Measurements from ENCODE around the gene PCDH9.

The PCDH9 gene

GRCh38 chr13:67216864-67217263 lies 13.3 kb downstream of the PCDH9 start:
- H3K4me1 Mint-ChIP-seq (ENCODE audit: low read depth), result no peaks in the 10 kb centered on the region
- H3K27me3 Mint-ChIP-seq, result no peaks in the 10 kb centered on the region
- intact Hi-C loops (cut with micrococcal nuclease), result no loop called here
- H3K27ac Mint-ChIP-seq, result no peak overlapping the region
- no peak overlapping the region for H3K4me3 Mint-ChIP-seq
- H3K36me3 Mint-ChIP-seq (ENCODE audit: low read depth), result no peaks in the 10 kb centered on the region
- no peaks in the 10 kb centered on the region for H3K9me3 Mint-ChIP-seq

- Mint-ChIP-seq H3K27me3 (no peaks in the 10 kb centered on the region), H3K9me3 (no peaks in the 10 kb centered on the region), H3K4me3 (no peak overlapping the region), H3K4me1 (ENCODE audit: low read depth) (no peaks in the 10 kb centered on the region), H3K27ac (no peak overlapping the region), H3K36me3 (ENCODE audit: low read depth) (no peaks in the 10 kb centered on the region)
- intact Hi-C loops (cut with micrococcal nuclease), result no loop called here
Observed at GRCh38 chr13:67210208-67210607, 19.9 kb downstream of the PCDH9 start.

GRCh38 chr13:67208552-67208951 lies 21.6 kb downstream of the PCDH9 start:
- intact Hi-C loops (cut with micrococcal nuclease), result no loop called here
- no peaks in the 10 kb centered on the region for H3K36me3 Mint-ChIP-seq (ENCODE audit: low read depth)
- no peak overlapping the region for H3K27ac Mint-ChIP-seq
- no peaks in the 10 kb centered on the region for H3K9me3 Mint-ChIP-seq
- no peak overlapping the region for H3K4me3 Mint-ChIP-seq
- H3K4me1 Mint-ChIP-seq (ENCODE audit: low read depth), result no peaks in the 10 kb centered on the region
- no peaks in the 10 kb centered on the region for H3K27me3 Mint-ChIP-seq

- Mint-ChIP-seq H3K9me3 (no peaks in the 10 kb centered on the region), H3K4me1 (ENCODE audit: low read depth) (no peaks in the 10 kb centered on the region)
Observed at GRCh38 chr13:67204764-67205163, 25.4 kb downstream of the PCDH9 start.

GRCh38 chr13:67200605-67201004 lies 29.5 kb downstream of the PCDH9 start:
- no peaks in the 10 kb centered on the region for H3K9me3 Mint-ChIP-seq
- no peaks in the 10 kb centered on the region for H3K27me3 Mint-ChIP-seq
- intact Hi-C loops (cut with micrococcal nuclease), result no loop called here
- no peak overlapping the region for H3K4me3 Mint-ChIP-seq
- no peaks in the 10 kb centered on the region for H3K36me3 Mint-ChIP-seq (ENCODE audit: low read depth)
- H3K4me1 Mint-ChIP-seq (ENCODE audit: low read depth), result no peaks in the 10 kb centered on the region
- H3K27ac Mint-ChIP-seq, result no peak overlapping the region

More at GRCh38 chr13:67204764-67205163, 25.4 kb downstream of the PCDH9 start:
- Mint-ChIP-seq H3K27ac (no peak overlapping the region), H3K4me3 (no peak overlapping the region), H3K36me3 (ENCODE audit: low read depth) (no peaks in the 10 kb centered on the region), H3K27me3 (no peaks in the 10 kb centered on the region)
- intact Hi-C loops (cut with micrococcal nuclease), result no loop called here

- no peaks in the 10 kb centered on the region for H3K9me3 Mint-ChIP-seq
- intact Hi-C loops (cut with micrococcal nuclease), result no loop called here
- no peaks in the 10 kb centered on the region for H3K27me3 Mint-ChIP-seq
- H3K4me3 Mint-ChIP-seq, result no peak overlapping the region
- H3K36me3 Mint-ChIP-seq (ENCODE audit: low read depth), result no peaks in the 10 kb centered on the region
- no peak overlapping the region for H3K27ac Mint-ChIP-seq
- no peaks in the 10 kb centered on the region for H3K4me1 Mint-ChIP-seq (ENCODE audit: low read depth)
Observed at GRCh38 chr13:67200183-67200582, 30.0 kb downstream of the PCDH9 start.

- Mint-ChIP-seq H3K27me3 (no peaks in the 10 kb centered on the region), H3K9me3 (no peaks in the 10 kb centered on the region), H3K4me1 (ENCODE audit: low read depth) (no peaks in the 10 kb centered on the region), H3K27ac (no peak overlapping the region), H3K4me3 (no peak overlapping the region), H3K36me3 (ENCODE audit: low read depth) (no peaks in the 10 kb centered on the region)
- intact Hi-C loops (cut with micrococcal nuclease), result no loop called here
Observed at GRCh38 chr13:67197704-67198103, 32.4 kb downstream of the PCDH9 start.

- Mint-ChIP-seq H3K9me3 (no peaks in the 10 kb centered on the region), H3K27ac (no peak overlapping the region), H3K4me3 (no peak overlapping the region), H3K4me1 (ENCODE audit: low read depth) (no peaks in the 10 kb centered on the region), H3K27me3 (no peaks in the 10 kb centered on the region), H3K36me3 (ENCODE audit: low read depth) (no peaks in the 10 kb centered on the region)
- intact Hi-C loops (cut with micrococcal nuclease), result no loop called here
Observed at GRCh38 chr13:67193979-67194378, 36.2 kb downstream of the PCDH9 start.

- no peaks in the 10 kb centered on the region for H3K4me1 Mint-ChIP-seq (ENCODE audit: low read depth)
- intact Hi-C loops (cut with micrococcal nuclease), result no loop called here
- no peaks in the 10 kb centered on the region for H3K9me3 Mint-ChIP-seq
- H3K4me3 Mint-ChIP-seq, result no peak overlapping the region
- no peaks in the 10 kb centered on the region for H3K27me3 Mint-ChIP-seq
- H3K36me3 Mint-ChIP-seq (ENCODE audit: low read depth), result no peaks in the 10 kb centered on the region
- no peak overlapping the region for H3K27ac Mint-ChIP-seq
Observed at GRCh38 chr13:67192751-67193150, 37.4 kb downstream of the PCDH9 start.

- Mint-ChIP-seq H3K27ac (no peak overlapping the region), H3K4me3 (no peak overlapping the region), H3K9me3 (no peaks in the 10 kb centered on the region), H3K4me1 (ENCODE audit: low read depth) (no peaks in the 10 kb centered on the region), H3K36me3 (ENCODE audit: low read depth) (no peaks in the 10 kb centered on the region), H3K27me3 (no peaks in the 10 kb centered on the region)
- intact Hi-C loops (cut with micrococcal nuclease), result no loop called here
Observed at GRCh38 chr13:67186995-67187569, 43.1 kb downstream of the PCDH9 start.

- H3K27me3 Mint-ChIP-seq, result no peaks in the 10 kb centered on the region
- no peaks in the 10 kb centered on the region for H3K4me1 Mint-ChIP-seq (ENCODE audit: low read depth)
- no peak overlapping the region for H3K27ac Mint-ChIP-seq
- H3K4me3 Mint-ChIP-seq, result no peak overlapping the region
- intact Hi-C loops (cut with micrococcal nuclease), result no loop called here
- H3K9me3 Mint-ChIP-seq, result no peaks in the 10 kb centered on the region
- H3K36me3 Mint-ChIP-seq (ENCODE audit: low read depth), result no peaks in the 10 kb centered on the region
Observed at GRCh38 chr13:67184247-67184646, 45.9 kb downstream of the PCDH9 start.

GRCh38 chr13:67183151-67183550 lies 47.0 kb downstream of the PCDH9 start:
- H3K27me3 Mint-ChIP-seq, result no peaks in the 10 kb centered on the region
- no peaks in the 10 kb centered on the region for H3K36me3 Mint-ChIP-seq (ENCODE audit: low read depth)
- H3K4me1 Mint-ChIP-seq (ENCODE audit: low read depth), result no peaks in the 10 kb centered on the region
- H3K9me3 Mint-ChIP-seq, result no peaks in the 10 kb centered on the region
- no peak overlapping the region for H3K4me3 Mint-ChIP-seq
- intact Hi-C loops (cut with micrococcal nuclease), result no loop called here
- no peak overlapping the region for H3K27ac Mint-ChIP-seq

- Mint-ChIP-seq H3K27ac (no peak overlapping the region), H3K27me3 (no peaks in the 10 kb centered on the region), H3K4me1 (ENCODE audit: low read depth) (no peaks in the 10 kb centered on the region), H3K9me3 (no peaks in the 10 kb centered on the region), H3K4me3 (no peak overlapping the region), H3K36me3 (ENCODE audit: low read depth) (no peaks in the 10 kb centered on the region)
- intact Hi-C loops (cut with micrococcal nuclease), result no loop called here
Observed at GRCh38 chr13:67175836-67176459, 54.2 kb downstream of the PCDH9 start.

- intact Hi-C loops (cut with micrococcal nuclease), result no loop called here
- Mint-ChIP-seq H3K27ac (no peak overlapping the region), H3K36me3 (ENCODE audit: low read depth) (no peaks in the 10 kb centered on the region)
Observed at GRCh38 chr13:67168384-67168783, 61.8 kb downstream of the PCDH9 start.

GRCh38 chr13:67167420-67167819 lies 62.7 kb downstream of the PCDH9 start:
- Mint-ChIP-seq H3K27ac (no peak overlapping the region), H3K4me1 (ENCODE audit: low read depth) (no peaks in the 10 kb centered on the region), H3K9me3 (no peaks in the 10 kb centered on the region), H3K4me3 (no peak overlapping the region), H3K36me3 (ENCODE audit: low read depth) (no peaks in the 10 kb centered on the region), H3K27me3 (no peaks in the 10 kb centered on the region)
- intact Hi-C loops (cut with micrococcal nuclease), result no loop called here

More at GRCh38 chr13:67168384-67168783, 61.8 kb downstream of the PCDH9 start:
- no peaks in the 10 kb centered on the region for H3K4me1 Mint-ChIP-seq (ENCODE audit: low read depth)
- H3K9me3 Mint-ChIP-seq, result no peaks in the 10 kb centered on the region
- H3K27me3 Mint-ChIP-seq, result no peaks in the 10 kb centered on the region
- no peak overlapping the region for H3K4me3 Mint-ChIP-seq

Data from dendritic cell treated with granulocyte-macrophage colony-stimulating factor and Interleukin-4, amounts not matched to agents 40 ng/mL and 50 ng/mL, for 4 days (primary cell).